Motor neuron (in vitro differentiated cells): ENCODE results near the gene MESP1. TPM values are rescaled to one million over a fixed set of nuclear protein-coding genes. Genes with fewer than 3 reads are reported as not detected.

Experiments
- ATAC-seq, 8 experiments: fragments of 200-7000 bp; cut with Tn5 transposase; replicated peaks in 6 of 8; 2 replicates each; pipeline ENCODE4 v1.8.0; 2021; ENCODE audit warnings: mild to moderate bottlenecking in 8 of 8, moderate library complexity in 8 of 8
- H3K27ac ChIP-seq, 2 donors: fragments of 250-450 bp; sonication (Bioruptor Pico); 2 replicates each; pipeline ENCODE4 v1.9.0; 2021; ENCODE audit warnings: antibody characterized with exemption in 2 of 2, mild to moderate bottlenecking in 2 of 2, moderate library complexity in 1 of 2
- H3K4me1 ChIP-seq, 2 donors: fragments of 250-450 bp; sonication (Bioruptor Pico); replicated peaks in 1 of 2; 2 replicates each; pipeline ENCODE4 v1.6.1; 2021; ENCODE audit warnings: antibody characterized with exemption in 2 of 2, mild to moderate bottlenecking in 2 of 2, moderate library complexity in 1 of 2
- H3K4me3 ChIP-seq, 5 donors: fragments of 250-450 bp; sonication (Bioruptor Pico); 2 replicates each; pipeline ENCODE4 v1.9.0; 2021; ENCODE audit warnings: antibody characterized with exemption in 5 of 5, mild to moderate bottlenecking in 5 of 5, moderate library complexity in 4 of 5
- WGBS, 10 experiments: fragments of 450-650 bp; shearing (Covaris generic); methylation state at CpG; one replicate each; pipeline ENCODE4 v1.0.0; 2022; 5-methylcytosine and 5-hydroxymethylcytosine counted together
- in situ Hi-C, 9 experiments: fragments of 400-800 bp; cut with MboI; loops; one replicate each; pipeline ENCODE4 v1.15.0; 2021; ENCODE audit warnings: low sequenced_read_pairs in 9 of 9, low pct_unique_long_range_greater_than_20kb in 2 of 9; ENCODE audit not compliant: unreplicated experiment in 9 of 9
- total RNA-seq, 8 experiments: library from RNA; unstranded; fragments of 300-600 nt; gene quantifications; 2 replicates each; pipeline versions ENCODE4 v1.2.3 to v1.2.4, GENCODE V29; 2022

The MESP1 gene
- total RNA-seq, 8 experiments from 2014 or later, result 0.08 to 2.7 (median 1.3) TPM

DNA sequence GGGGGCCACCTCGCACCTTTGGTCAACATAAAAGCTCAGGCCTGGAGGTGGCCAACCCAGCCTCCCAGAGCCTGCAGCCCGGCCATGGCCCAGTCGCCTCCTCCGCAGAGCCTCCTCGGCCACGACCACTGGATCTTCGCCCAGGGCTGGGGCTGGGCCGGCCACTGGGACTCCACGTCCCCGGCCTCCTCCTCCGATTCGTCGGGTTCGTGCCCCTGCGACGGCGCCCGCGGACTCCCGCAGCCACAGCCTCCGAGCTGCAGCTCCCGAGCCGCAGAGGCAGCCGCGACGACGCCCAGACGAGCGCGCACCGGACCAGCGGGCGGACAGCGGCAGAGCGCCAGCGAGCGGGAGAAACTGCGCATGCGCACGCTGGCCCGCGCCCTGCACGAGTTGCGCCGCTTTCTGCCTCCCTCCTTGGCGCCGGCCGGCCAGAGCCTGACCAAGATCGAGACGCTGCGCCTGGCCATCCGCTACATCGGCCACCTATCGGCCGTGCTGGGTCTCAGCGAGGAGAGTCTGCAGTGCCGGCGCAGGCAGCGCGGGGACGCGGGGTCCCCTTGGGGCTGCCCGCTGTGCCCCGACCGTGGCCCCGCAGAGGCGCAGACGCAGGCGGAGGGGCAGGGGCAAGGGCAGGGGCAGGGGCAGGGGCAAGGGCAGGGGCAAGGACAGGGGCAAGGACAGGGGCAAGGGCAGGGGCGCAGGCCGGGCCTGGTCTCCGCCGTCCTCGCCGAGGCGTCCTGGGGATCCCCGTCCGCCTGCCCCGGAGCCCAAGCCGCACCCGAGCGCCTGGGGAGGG is 25.4 kb upstream of the MESP1 start, which contains the start of gene MESP2:
MESP2 (plus strand) TSS at position 59 of the 799 bp plus-strand sequence; CDS start at position 85, 26 bp downstream.
- in situ Hi-C loops, result no loop called here
- peak; percentile 92 to 97 (median 96) for ATAC-seq
- peak within 1 kb of the TSS; percentile 45 to 64 for H3K27ac ChIP-seq
- WGBS, 10 experiments, result 0% methylated on average over 4 of the region's 82 CpGs; no CpG with 5 or more reads in 9 of the 10 experiments
- H3K4me3 ChIP-seq, result peak within 1 kb of the TSS; percentile 26 to 38 (median 31)
- H3K4me1 ChIP-seq, result peaks cover 0 to 5% of the 10 kb centered on the region in 2 donors

DNA sequence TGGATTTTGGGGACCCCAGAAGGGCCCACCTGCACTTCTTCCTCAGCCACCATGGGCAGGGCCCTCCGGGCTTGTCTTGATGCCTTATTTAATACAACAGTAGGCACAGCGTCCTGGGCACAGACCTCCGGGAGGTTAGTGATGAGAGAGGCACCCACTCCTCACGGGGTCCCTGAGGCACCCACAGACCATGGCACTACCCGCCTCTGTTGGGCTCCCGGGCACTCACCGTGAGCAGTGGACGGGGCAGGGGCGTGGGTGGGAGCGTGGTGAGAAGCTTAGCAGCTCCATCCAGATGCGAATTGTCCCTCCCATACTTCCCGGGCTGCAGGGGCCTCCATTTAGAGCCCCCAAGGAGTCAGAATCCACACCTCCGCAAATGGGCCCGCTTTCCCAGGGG is 24.8 kb upstream of the MESP1 start:
- no peak for ATAC-seq
- peak overlapping the region in 2 of 5 donors; percentile 33 to 38 for H3K4me3 ChIP-seq
- in situ Hi-C loops, result no loop called here
- peaks cover 0 to 5% of the 10 kb centered on the region in 2 donors for H3K4me1 ChIP-seq
- 60 to 100% (median 100%) methylated on average over 1 to 4 of the region's 14 CpGs; no CpG with 5 or more reads in 6 of the 10 experiments for WGBS, 10 experiments
- H3K27ac ChIP-seq, result no peak overlapping the region

DNA sequence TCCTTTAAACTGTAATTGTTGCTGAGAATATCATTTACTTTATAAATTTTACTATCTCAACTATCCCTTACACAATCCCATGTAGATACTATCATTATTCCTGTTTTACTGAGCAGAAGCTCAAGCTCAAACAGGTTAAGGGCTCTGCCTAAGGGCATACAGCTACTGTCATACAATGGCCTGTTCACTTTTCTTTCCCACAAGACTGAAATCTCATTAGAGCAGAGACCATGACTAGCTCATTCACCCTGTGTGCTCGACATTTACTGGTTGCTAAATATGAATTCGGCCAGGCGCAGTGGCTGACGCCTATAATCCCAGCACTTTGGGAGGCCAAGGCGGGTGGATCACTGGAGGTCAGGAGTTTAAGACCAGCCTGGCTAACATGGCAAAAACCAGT is 23.4 kb upstream of the MESP1 start:
- WGBS, 10 experiments, result 80 to 96% (median 89%) methylated on average over 1 to 5 of the region's 5 CpGs; no CpG with 5 or more reads in 5 of the 10 experiments
- no peak for ATAC-seq
- H3K4me3 ChIP-seq, result no peak overlapping the region
- H3K4me1 ChIP-seq, result peaks cover 0 to 5% of the 10 kb centered on the region in 2 donors
- H3K27ac ChIP-seq, result no peak overlapping the region
- in situ Hi-C loops, result loop anchor here in 4 of 9 experiments (25.0 kb wide), 2 partner anchors 113 to 313 kb away; partner anchors contain the start of gene AP3S2 (in 1 of the 4)

DNA sequence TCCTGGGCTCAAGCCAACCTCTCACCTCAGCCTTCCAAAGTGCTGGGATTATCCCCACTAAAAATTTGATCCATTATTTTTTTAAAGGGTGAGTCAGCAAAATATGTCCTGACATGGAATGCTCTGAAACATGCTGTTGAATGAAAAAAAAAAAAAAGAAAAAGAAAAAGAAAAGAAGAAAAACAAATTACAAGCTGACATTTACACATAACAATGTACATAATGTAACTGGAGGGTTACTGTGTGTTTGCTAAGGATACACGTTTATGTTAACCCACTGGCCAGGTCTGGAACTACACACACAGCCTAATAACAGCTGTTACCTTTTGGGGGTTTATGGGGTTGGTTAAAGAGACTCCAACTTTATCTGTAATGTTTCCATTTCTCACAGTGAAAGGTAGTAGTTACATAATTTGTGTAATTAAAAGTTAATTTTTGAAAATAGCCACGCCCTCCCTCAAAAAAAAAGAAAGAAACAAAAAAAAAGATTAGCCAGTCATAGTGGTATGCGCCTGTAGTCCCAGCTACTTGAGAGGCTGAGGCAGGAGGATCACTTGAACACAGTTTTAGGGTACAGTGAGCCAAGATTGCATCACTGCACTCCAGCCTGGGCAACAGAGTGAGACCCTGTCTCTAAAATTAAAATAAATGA is 22.0 kb upstream of the MESP1 start:
- Histone ChIP-seq H3K27ac (no peak overlapping the region), H3K4me1 (peaks cover 0 to 5% of the 10 kb centered on the region in 2 donors), H3K4me3 (no peak overlapping the region)
- no peak for ATAC-seq
- 20 to 80% (median 55%) methylated on average over 1 to 3 of the region's 3 CpGs; no CpG with 5 or more reads in 2 of the 10 experiments for WGBS, 10 experiments
- in situ Hi-C loops, result loop anchor here in 4 of 9 experiments (25.0 kb wide), 2 partner anchors 114 to 314 kb away; partner anchors contain the start of gene AP3S2 (in 1 of the 4)

DNA sequence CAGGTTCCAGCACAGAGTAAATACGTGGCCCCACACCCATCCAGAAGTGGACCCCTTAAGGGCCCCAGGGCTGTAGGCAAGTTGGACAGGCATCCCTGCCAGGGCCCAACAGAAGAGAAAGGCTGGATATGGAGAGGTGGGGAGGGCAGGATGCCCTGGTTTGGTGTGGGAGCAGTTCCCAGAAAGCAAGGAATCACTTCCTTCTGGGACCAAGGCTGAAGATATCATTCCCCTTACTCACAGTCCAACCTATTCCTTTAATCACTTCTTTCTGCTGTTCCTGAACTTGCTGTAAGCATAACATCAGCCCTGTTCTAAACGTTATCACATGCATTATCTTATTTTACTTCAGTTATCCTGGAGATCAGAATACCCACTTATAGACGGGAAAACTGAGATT is 19.0 kb upstream of the MESP1 start:
- H3K27ac ChIP-seq, result no peak overlapping the region
- in situ Hi-C loops, result loop anchor here in 4 of 9 experiments (25.0 kb wide), 2 partner anchors 117 to 317 kb away; partner anchors contain the start of gene AP3S2 (in 1 of the 4)
- no peaks in the 10 kb centered on the region for H3K4me1 ChIP-seq
- H3K4me3 ChIP-seq, result no peak overlapping the region
- no peak for ATAC-seq
- WGBS, 10 experiments, result 36 to 100% (median 64%) methylated on average over 1 to 3 of the region's 3 CpGs; no CpG with 5 or more reads in 6 of the 10 experiments

DNA sequence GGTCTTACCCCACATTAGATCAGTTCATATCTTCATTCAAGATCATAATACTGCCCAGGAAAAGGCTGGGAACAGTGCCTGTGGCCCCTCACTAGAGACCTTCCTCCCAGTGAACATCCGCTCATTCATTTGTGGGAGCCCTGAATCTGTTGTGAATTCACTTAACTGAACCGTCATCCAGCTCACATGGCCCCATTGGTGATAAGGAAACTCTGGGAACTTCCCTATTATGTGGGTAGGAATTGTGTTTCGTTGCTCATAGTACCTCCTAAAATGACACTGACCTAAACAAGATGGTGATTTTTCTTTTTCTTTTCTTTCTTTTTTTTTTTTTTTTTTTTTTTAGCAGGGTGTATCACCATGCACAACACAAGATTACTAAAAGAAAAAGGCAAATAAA is 18.3 kb upstream of the MESP1 start:
- Histone ChIP-seq H3K4me3 (no peak overlapping the region), H3K4me1 (no peaks in the 10 kb centered on the region), H3K27ac (no peak overlapping the region)
- 75 to 96% (median 84%) methylated on average over 2 to 3 of the region's 3 CpGs; no CpG with 5 or more reads in 4 of the 10 experiments for WGBS, 10 experiments
- ATAC-seq, result no peak
- in situ Hi-C loops, result loop anchor here in 4 of 9 experiments (25.0 kb wide), 2 partner anchors 118 to 318 kb away; partner anchors contain the start of gene AP3S2 (in 1 of the 4)

DNA sequence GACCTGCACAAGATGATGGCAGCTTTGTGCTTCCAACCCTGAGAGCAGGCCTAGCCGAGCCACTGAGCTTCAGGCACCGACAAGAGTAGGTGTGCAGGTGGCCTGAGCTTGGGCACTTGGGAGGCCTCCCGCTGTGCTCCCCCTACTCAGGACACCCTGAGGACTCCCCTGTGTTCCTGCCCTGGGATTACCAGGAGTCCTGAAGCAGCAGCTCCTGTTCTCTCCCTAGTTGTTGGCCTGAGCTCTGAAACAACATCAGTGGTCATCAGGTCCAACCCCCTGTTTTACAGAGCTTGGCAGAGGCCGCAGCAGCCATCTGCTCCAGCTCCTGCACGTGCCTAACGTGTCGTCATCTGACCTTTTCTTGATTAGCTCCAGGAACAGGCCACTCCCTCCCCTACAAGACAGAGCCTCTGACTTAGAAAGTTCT is 17.0 kb upstream of the MESP1 start:
- WGBS, 10 experiments, result 40 to 80% (median 61%) methylated on average over 1 to 3 of the region's 7 CpGs; no CpG with 5 or more reads in 4 of the 10 experiments
- in situ Hi-C loops, result loop anchor here in 4 of 9 experiments (25.0 kb wide), 2 partner anchors 119 to 319 kb away; partner anchors contain the start of gene AP3S2 (in 1 of the 4)
- Histone ChIP-seq H3K4me3 (no peak overlapping the region), H3K4me1 (no peaks in the 10 kb centered on the region), H3K27ac (no peak overlapping the region)
- peak in 3 of 8 experiments; percentile 40 to 74 (median 41) for ATAC-seq

DNA sequence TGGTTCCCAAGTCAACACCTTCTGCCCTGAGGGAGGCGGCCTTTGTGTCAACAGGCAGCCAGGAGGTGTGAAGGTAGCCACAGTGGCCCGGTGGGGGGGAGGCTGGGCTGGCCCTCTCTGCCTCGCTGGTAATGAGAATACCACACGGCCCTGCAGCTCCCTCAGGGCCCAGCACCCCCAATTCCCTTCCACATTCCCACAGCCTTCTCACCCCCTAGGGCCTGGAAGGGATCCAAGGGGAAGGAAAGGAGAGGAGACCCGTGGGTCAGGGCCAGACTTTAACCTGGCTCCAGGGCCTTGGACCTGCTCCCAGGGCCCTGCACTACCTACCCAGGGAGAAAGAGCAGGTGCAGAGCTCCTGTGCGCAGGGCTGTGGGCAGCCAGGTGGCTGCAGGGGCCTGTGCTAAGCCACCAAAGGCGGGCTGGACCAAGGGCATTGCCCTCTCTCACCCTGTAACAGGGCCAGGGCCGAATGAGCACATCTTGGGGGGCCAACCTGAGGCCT is 16.4 kb upstream of the MESP1 start:
- H3K4me3 ChIP-seq, result no peak overlapping the region
- H3K4me1 ChIP-seq, result no peaks in the 10 kb centered on the region
- 44 to 48% methylated on average over 2 to 3 of the region's 8 CpGs; no CpG with 5 or more reads in 8 of the 10 experiments for WGBS, 10 experiments
- ATAC-seq, result no peak
- in situ Hi-C loops, result loop anchor here in 4 of 9 experiments (25.0 kb wide), 2 partner anchors 120 to 320 kb away; partner anchors contain the start of gene AP3S2 (in 1 of the 4)
- no peak overlapping the region for H3K27ac ChIP-seq

DNA sequence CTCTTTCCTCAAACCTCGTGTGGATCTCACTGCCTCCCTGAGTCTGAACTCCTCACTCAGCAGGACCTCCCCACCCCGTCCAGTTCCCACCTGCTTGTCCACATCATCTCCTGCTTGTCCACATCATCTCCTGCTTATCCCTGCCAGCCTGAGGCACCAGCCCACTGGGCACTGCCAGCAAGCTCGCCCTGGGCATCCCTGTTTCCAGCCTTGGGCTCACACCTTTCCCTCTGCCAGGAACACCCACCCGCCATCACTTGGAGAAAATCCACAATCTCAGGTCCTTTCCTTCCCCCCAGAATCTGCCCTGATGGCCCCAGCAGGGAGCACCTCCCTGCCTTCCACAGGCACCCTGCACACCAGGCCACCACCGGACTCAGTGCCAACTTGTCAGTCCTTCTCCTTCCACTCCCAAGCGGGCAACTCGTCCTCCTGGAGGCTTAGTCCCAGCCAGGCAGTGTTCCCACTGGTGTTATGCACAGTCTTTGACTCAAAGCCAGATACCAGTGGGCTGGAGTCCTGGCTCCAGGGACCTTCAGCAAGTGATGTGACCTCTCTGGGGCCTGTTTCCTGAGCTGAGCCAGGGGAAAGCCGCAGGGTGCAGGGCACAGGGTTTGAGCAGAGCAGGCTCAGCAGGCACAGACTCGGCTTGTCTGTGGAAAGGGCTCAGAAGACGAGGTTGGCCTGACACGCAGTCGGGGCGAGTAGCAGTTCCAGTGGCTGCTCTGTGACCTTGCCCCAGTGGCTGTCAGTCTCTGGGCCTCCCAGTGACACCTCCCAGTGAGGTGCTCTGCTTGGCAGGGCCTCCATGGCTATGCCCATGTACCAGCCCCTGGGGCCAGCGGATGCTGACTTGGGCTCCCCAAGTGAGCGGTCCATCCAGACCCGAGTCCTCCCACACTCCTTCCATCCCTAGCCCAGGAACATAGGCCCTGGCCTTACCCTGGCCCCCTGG is 15.6 kb upstream of the MESP1 start:
- ATAC-seq, result no peak
- Histone ChIP-seq H3K4me3 (no peak overlapping the region), H3K4me1 (no peaks in the 10 kb centered on the region), H3K27ac (no peak overlapping the region)
- in situ Hi-C loops, result loop anchor here in 4 of 9 experiments (25.0 kb wide), 2 partner anchors 121 to 321 kb away; partner anchors contain the start of gene AP3S2 (in 1 of the 4)
- WGBS, 10 experiments, result 40 to 100% (median 69%) methylated on average over 1 to 9 of the region's 16 CpGs; no CpG with 5 or more reads in 3 of the 10 experiments

DNA sequence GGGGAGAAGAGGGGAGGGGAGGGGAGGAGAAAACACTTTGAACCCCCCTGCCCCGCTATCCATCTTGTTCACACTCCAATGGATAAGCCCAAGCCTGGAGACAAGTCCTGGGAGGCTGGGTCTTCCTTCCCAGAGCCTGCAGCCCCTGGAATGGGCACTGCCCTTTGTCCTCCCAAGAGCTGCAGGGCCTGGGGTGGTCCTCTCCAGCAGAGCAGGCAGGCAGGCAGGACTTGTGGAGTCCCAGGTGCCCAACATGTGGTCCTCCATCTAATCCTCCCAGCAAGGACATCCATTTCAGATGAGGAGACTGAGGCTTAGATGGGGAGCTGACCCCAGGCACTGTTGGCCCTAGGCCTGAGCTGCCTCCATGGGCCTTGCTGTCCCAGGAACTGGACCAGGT is 14.6 kb upstream of the MESP1 start:
- Histone ChIP-seq H3K27ac (no peak overlapping the region), H3K4me1 (no peaks in the 10 kb centered on the region), H3K4me3 (no peak overlapping the region)
- ATAC-seq, result no peak
- in situ Hi-C loops, result loop anchor here in 4 of 9 experiments (25.0 kb wide), 2 partner anchors 122 to 322 kb away; partner anchors contain the start of gene AP3S2 (in 1 of the 4)
- WGBS, 10 experiments, result no CpG with 5 or more reads among the region's 1 CpG

DNA sequence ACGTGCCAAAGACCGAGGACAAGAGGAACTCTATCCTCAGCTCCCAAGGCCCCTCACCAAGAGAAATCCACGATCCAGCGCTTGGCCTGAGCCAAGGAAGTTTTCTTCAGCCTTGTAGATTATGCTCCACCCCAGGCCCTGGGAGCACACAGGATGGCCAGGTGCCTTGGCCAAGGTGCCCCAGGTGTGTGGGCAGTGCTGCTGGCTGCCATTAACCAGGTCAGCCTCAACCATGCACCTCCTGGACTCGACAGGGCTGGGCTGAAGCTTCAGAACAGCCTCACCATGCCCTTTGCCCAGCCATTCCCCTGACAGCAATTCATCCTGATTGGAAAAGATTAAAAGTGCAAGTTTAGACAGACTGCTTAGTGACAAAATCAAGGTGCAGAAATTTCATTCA is 10.9 kb upstream of the MESP1 start:
- ATAC-seq, result no peak
- no peaks in the 10 kb centered on the region for H3K4me1 ChIP-seq
- in situ Hi-C loops, result loop anchor here in 4 of 9 experiments (25.0 kb wide), 2 partner anchors 125 to 325 kb away; partner anchors contain the start of gene AP3S2 (in 1 of the 4)
- no peak overlapping the region for H3K27ac ChIP-seq
- no peak overlapping the region for H3K4me3 ChIP-seq
- 75 to 100% (median 88%) methylated on average over 1 to 4 of the region's 5 CpGs; no CpG with 5 or more reads in 6 of the 10 experiments for WGBS, 10 experiments
